Calu3 (cell line): ENCODE measurements around the gene OMP. TPM values are rescaled to one million over a fixed set of nuclear protein-coding genes. Genes with fewer than 3 reads are reported as not detected.

Experiments
- BruUV-seq: library from RNA; stranded (reverse); fragments of 400-500 nt; replicated peaks from 2 replicates; lab custom pipeline; 2021; lab: Mats Ljungman, UMichigan
- CTCF ChIA-PET: fragments of 300-600 bp; sonication (Branson Sonifier 250); formaldehyde crosslinking; loops from one replicate; lab custom pipeline; 2022; ENCODE audit warnings: antibody characterized with exemption; lab: Charles Lee
- DNase-seq: peaks from one replicate; pipeline ENCODE4 v3.0.0; 2022
- H3K27ac Mint-ChIP-seq: one replicate; pipeline ENCODE4 v1.8.0; 2022; ENCODE audit warnings: mixed read lengths; ENCODE audit not compliant: unreplicated experiment
- H3K27me3 Mint-ChIP-seq: one replicate; pipeline ENCODE4 v1.8.0; 2022; ENCODE audit warnings: mixed read lengths; ENCODE audit not compliant: unreplicated experiment
- H3K36me3 Mint-ChIP-seq: one replicate; pipeline ENCODE4 v1.8.0; 2022; ENCODE audit warnings: mild to moderate bottlenecking, moderate library complexity, mixed read lengths; ENCODE audit not compliant: insufficient read depth, unreplicated experiment
- H3K4me1 Mint-ChIP-seq: one replicate; pipeline ENCODE4 v1.8.0; 2022; ENCODE audit warnings: mild to moderate bottlenecking, low read depth, mixed read lengths; ENCODE audit not compliant: unreplicated experiment
- H3K4me3 Mint-ChIP-seq: one replicate; pipeline ENCODE4 v1.8.0; 2022; ENCODE audit warnings: mild to moderate bottlenecking, low read depth, moderate library complexity, mixed read lengths; ENCODE audit not compliant: unreplicated experiment
- H3K9me3 Mint-ChIP-seq: one replicate; pipeline ENCODE4 v1.8.0; 2022; ENCODE audit warnings: low read depth, mixed read lengths; ENCODE audit not compliant: unreplicated experiment
- CTCF ChIP-seq: fragments of 200-600 bp; IDR thresholded peaks from one replicate; pipeline ENCODE4 v1.8.0; 2022; ENCODE audit warnings: antibody characterized with exemption; ENCODE audit not compliant: unreplicated experiment
- intact Hi-C: fragments of 100-400 bp; cut with micrococcal nuclease; formaldehyde crosslinking; loops from one replicate; pipeline ENCODE4 v1.10.0; 2022; ENCODE audit not compliant: unreplicated experiment
- total RNA-seq: library from RNA; stranded (reverse); gene quantifications from 2 replicates; pipeline ENCODE4 v1.2.3, GENCODE V29; 2022

Gene OMP
- total RNA-seq, 1 experiment from 2014 or later: 1.1 TPM

DNA sequence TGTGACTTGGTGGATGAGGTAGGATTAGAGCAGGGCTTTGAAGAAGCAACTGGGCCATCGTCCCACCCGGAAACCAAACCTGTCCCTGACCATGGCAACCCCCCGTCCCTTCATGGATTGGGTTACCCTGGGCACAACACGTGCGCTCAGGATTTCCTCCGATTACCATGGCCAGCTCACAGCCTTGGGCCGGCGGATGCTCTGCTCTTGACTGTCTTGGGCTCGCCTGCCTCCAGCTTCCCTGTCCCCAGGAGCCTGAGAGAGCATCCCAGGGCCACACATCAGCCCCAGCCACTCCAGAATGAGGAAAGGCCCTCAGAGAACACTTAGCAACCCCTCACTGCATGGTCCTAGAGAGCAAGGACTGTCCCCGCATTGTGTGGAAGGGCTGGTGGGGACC lies 48.2 kb downstream of the OMP start:
- H3K27ac Mint-ChIP-seq: no peak overlapping the region
- no peak overlapping the region for H3K4me3 Mint-ChIP-seq
- intact Hi-C loops: no loop called here
- CTCF ChIA-PET: no interaction called here
- H3K27me3 Mint-ChIP-seq: peaks cover 63% of the 10 kb centered on the region
- no peaks in the 10 kb centered on the region for H3K9me3 Mint-ChIP-seq
- H3K4me1 Mint-ChIP-seq: no peaks in the 10 kb centered on the region
- no peaks in the 10 kb centered on the region for H3K36me3 Mint-ChIP-seq
- TF ChIP-seq CTCF: no peak
- no TSS peak for BruUV-seq
- no peak for DNase-seq

DNA sequence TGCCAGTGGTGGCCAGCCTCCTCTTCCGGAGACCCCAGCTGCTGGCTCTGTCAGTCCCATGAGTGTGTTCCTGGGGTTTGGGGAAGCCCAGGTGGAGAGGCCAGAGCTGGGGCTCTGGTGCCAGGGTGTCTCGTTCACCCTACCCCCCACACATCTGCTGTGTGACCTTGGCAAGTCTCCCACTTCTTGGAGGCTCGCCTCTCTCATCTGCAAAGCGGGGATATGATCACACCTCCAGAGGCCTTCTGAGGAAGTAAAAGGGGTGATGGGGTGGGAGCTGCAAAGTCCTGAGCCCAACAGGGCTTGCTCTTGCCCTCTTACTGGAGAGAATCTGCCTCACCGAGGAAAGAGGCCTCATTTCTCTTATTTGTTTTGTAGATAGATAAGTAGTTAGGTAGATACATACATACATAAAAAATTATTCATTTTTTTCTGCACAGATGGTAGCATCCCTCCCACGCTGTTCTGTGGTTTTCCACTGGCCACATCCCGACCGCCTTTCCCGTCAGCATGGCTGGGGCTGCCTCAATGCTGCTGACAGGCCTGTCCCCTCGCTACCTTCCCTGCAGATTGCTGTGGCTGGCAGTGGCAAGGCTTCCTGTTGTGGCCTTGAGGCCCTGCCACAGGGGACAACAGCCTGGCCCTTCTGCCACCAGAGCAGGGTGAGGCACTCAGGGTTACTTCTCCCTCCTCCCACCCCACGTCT lies 49.3 kb downstream of the OMP start:
- TF ChIP-seq CTCF: no peak
- no peaks in the 10 kb centered on the region for H3K36me3 Mint-ChIP-seq
- no peak for DNase-seq
- H3K9me3 Mint-ChIP-seq: no peaks in the 10 kb centered on the region
- H3K27me3 Mint-ChIP-seq: peaks cover 57% of the 10 kb centered on the region
- BruUV-seq: no TSS peak
- CTCF ChIA-PET: no interaction called here
- no peak overlapping the region for H3K4me3 Mint-ChIP-seq
- no peaks in the 10 kb centered on the region for H3K4me1 Mint-ChIP-seq
- no peak overlapping the region for H3K27ac Mint-ChIP-seq
- intact Hi-C loops: no loop called here

- DNase-seq: no peak
- no TSS peak for BruUV-seq
- intact Hi-C loops: no loop called here
- H3K36me3 Mint-ChIP-seq: no peaks in the 10 kb centered on the region
- no peak for TF ChIP-seq CTCF
- CTCF ChIA-PET: no interaction called here
- H3K4me3 Mint-ChIP-seq: no peak overlapping the region
- H3K27ac Mint-ChIP-seq: no peak overlapping the region
- peaks cover 48% of the 10 kb centered on the region for H3K27me3 Mint-ChIP-seq
- no peaks in the 10 kb centered on the region for H3K4me1 Mint-ChIP-seq
- no peaks in the 10 kb centered on the region for H3K9me3 Mint-ChIP-seq
Observed at GRCh38 chr11:77152846-77153245, 50.2 kb downstream of the OMP start.

Other genes with a start within 250 kb of the OMP start
- gene ACER3, start 241.9 kb upstream of the OMP start, total RNA-seq: 19.9 and 21.0 TPM in 2 replicates
- 0.28 and 0.39 TPM in 2 replicates for gene B3GNT6, start 68.4 kb upstream of the OMP start, total RNA-seq
- gene CAPN5, start 35.9 kb upstream of the OMP start, total RNA-seq: 22.3 and 41.5 TPM in 2 replicates
- 3.7 and 5.2 TPM in 2 replicates for gene MYO7A, start 25.4 kb downstream of the OMP start, total RNA-seq
- not detected in 2 replicates for gene GDPD4, start 198.8 kb downstream of the OMP start, total RNA-seq